Activated effector memory CD4-positive, alpha-beta T cell treated with Interleukin-2 at 50 U/mL for 16 hours (primary cell): ENCODE measurements around the gene OR6S1.
"Not testable (repeated sequence)": the region's sequence is repeated elsewhere in the genome, so short reads cannot be mapped to it uniquely, and the experiment has no call there.

Experiments used
- DNase-seq: peaks from one replicate; pipeline ENCODE4 v3.0.0-alpha.2; 2020

OR6S1 gene

GRCh38 chr14:20668969-20669368, 27.5 kb upstream of the OR6S1 start:
- no peak for DNase-seq

GRCh38 chr14:20667957-20668356, 26.5 kb upstream of the OR6S1 start:
- no peak for DNase-seq

DNA sequence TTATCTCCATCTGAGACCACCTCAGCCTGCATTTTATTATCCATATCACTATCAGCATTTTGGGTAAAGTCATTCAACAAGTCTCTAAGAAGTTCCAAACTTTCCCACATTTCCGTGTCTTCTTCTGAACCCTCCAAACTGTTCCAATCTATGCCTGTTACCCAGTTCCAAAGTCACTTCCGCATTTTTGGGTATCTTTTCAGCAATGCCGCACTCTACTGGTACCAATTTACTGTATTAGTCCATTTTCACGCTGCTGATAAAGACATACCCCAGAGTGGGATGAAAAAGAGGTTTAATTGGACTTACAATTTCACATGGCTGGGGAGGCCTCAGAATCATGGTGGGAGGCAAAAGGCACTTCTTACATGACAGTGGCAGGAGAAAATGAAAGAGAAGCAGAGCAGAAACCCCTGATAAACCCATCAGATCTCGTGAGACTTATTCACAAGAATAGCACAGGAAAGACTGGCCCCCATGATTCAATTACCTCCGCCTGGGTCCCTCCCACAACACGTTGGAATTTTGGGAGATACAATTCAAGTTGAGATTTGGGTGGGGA, 25.0 kb upstream of the OR6S1 start:
- not testable (repeated sequence) for DNase-seq

GRCh38 chr14:20662968-20663732, 21.7 kb upstream of the OR6S1 start:
- peak; percentile 63 for DNase-seq

GRCh38 chr14:20661197-20661596, 19.7 kb upstream of the OR6S1 start:
- DNase-seq: no peak

- DNase-seq: no peak
These were observed 18.4 kb upstream of the OR6S1 start for GRCh38 chr14:20659813-20660395.

- no peak for DNase-seq
These were observed 17.8 kb upstream of the OR6S1 start for GRCh38 chr14:20659336-20659735.

- DNase-seq: no peak
These were observed 16.8 kb upstream of the OR6S1 start for GRCh38 chr14:20658246-20658645.

GRCh38 chr14:20657216-20658211, 16.0 kb upstream of the OR6S1 start:
- DNase-seq: no peak

- DNase-seq: no peak
These were observed 14.8 kb upstream of the OR6S1 start for GRCh38 chr14:20656274-20656673.

DNA sequence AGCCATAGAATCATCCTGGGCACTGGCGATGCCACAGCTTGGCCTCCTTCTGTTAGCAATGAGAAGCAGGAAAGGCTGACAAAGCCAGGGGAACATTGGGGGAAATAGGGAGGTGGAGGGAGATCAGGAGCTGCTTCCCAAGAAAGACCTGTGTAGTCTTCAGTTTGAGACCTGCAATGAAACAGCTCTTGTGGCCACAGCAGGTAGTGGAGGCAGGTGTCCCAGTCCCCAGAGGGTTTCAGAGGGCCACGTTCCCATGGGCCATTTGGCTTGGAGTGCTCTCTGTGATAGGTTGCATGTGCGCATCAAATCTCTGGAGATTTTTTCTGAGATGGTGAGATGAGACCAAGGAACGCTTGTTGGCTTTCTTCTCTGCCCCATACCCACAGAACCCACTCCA, 14.4 kb upstream of the OR6S1 start:
- no peak for DNase-seq

GRCh38 chr14:20652996-20653975, 11.8 kb upstream of the OR6S1 start:
- no peak for DNase-seq

- DNase-seq: no peak
These were observed 4.0 kb upstream of the OR6S1 start for GRCh38 chr14:20645481-20645880.

DNA sequence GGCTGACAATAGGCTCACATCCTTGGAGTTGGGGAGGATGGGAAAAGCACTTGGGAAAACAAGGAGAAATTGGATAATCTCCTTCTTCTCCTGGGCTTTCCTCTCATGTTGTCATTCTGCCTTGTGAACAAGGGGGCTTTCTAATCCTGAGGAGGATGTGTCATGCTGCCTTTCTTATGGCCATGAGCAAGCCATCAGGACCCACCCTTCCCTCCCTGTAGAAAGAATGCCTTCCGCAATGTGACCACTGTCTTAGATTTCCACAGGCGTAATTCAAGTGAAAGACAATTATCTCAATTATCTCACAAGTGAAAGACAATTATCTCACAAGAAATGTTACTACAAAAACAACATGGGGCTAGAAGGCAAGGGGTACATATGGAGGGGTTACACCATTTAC, 3.0 kb upstream of the OR6S1 start:
- DNase-seq: no peak

- not testable (repeated sequence) for DNase-seq
These were observed 1.3 kb upstream of the OR6S1 start for GRCh38 chr14:20642755-20643154.

DNA sequence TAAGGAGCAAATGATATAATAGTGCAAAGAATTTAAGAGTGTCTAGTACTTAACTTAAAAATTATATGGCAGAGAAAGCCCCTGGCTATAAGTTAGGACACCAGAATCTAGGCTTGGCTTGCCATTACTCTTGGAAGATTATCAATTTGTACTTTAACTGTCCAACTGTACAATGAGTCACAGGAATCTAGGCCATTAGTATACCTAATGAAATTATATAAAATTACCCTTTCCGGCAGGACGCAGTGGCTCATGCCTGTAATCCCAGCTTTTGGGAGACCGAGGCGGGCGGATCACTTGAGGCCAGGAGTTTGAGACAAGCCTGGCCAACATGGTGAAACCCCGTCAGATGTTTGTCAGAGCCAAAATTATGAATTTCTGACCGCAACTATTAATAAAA, 691 bp upstream of the OR6S1 start:
- no peak for DNase-seq

DNA sequence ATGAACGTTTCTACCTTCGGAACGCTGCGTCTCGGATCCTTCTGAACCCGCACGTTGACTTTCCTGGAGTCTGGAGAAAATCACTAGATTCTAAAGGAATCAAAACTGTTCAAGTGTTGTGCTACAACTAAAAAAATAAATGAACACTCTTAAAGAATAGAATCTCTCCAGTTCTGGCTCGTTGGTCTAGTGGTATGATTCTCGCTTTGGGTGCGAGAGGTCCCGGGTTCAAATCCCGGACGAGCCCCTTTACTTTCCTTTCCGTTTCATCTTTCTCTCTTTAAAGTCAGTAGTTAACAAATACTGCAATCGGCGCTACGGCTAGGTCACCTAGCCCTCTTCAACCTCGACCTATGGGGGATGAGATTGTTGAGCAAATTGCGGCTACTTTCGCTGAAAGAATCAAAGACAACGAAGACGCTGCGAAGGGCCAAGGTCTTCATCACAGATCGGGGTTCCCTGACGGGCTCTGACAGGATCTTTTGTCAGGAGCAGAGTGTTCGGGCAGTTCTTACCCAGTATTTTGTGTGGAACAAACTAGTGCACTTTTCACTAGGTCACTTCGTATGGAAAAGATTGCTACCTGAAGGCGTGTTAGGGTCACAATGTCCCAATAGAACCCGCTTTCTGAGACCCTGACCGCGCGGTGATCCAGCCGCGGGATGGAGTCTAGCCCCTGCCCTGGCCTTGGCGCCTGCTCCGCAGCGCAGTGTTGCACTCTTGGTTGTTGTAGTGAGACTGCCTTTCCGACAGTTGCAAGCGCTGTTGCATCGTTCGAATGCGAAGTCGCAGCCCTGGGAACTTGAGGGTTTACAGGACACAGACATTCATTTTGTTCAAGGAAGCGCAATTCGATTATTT, 8.4 kb downstream of the OR6S1 start:
- DNase-seq: no peak

- no peak for DNase-seq
These were observed 9.1 kb downstream of the OR6S1 start for GRCh38 chr14:20632448-20632830.

DNA sequence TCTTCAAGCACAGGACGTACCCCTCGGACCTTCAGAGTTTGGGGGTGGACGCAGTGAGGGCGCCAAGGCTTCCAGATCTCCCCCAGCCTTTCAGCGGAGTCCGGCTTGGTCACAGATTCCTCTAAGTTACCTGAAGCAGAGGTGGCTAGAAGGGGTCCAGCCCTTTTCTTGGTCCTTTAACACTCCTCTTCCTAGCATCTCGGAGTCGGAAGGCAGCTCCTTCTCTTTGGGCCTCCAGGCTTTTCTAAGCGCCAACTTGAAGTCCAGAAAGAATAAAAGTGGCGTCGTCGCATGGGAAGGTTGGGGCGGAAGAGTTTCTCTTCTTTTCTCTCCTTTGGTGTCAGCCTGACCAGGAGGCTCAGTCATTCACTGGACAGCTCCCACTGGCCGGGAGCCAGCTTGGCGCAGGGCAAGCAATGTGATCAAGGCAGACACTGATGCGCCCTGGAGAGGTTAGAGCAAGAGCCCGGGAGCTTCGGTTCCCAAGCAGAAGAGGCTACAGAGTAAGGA, 9.6 kb downstream of the OR6S1 start:
- DNase-seq: no peak

- DNase-seq: no peak
These were observed 10.2 kb downstream of the OR6S1 start for GRCh38 chr14:20631023-20631879.
